ENCODE measurements around the gene STXBP3.

- TF ChIP-seq, protein P1, sequence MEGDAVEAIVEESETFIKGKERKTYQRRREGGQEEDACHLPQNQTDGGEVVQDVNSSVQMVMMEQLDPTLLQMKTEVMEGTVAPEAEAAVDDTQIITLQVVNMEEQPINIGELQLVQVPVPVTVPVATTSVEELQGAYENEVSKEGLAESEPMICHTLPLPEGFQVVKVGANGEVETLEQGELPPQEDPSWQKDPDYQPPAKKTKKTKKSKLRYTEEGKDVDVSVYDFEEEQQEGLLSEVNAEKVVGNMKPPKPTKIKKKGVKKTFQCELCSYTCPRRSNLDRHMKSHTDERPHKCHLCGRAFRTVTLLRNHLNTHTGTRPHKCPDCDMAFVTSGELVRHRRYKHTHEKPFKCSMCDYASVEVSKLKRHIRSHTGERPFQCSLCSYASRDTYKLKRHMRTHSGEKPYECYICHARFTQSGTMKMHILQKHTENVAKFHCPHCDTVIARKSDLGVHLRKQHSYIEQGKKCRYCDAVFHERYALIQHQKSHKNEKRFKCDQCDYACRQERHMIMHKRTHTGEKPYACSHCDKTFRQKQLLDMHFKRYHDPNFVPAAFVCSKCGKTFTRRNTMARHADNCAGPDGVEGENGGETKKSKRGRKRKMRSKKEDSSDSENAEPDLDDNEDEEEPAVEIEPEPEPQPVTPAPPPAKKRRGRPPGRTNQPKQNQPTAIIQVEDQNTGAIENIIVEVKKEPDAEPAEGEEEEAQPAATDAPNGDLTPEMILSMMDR (IDR thresholded peaks at IDR 0.05 in 2 of 3, conservative IDR thresholded peaks at IDR 0.05 in 1 of 3; ENCODE audit: insufficient read depth in 2 of 3, low read depth in 1 of 3, low read length in 3 of 3): no peak
- no peak for TF ChIP-seq ZNF668 (CRISPR knock-in tag; IDR thresholded peaks at IDR 0.05)
- TF ChIP-seq SMC3 (conservative IDR thresholded peaks at IDR 0.05; ENCODE audit: insufficient read depth, low read depth, low read length): no peak
- TF ChIP-seq ELF1 (tag; IDR thresholded peaks at IDR 0.05): no peak
- TF ChIP-seq IRF1 (CRISPR knock-in tag; IDR thresholded peaks at IDR 0.05; ENCODE audit: borderline replicate concordance): no peak
These were observed 2.6 kb downstream of the STXBP3 start for GRCh38 chr1:108749081-108749480.
